GM12891 (cell line): ENCODE measurements around the gene UBE2J2.

Experiments used
- POLR2A ChIP-seq: IDR thresholded peaks from 2 replicates; pipeline ENCODE4 v1.6.1; 2011; ENCODE audit warnings: low read depth, low read length, control low read depth
- POLR2AphosphoS5 ChIP-seq: IDR thresholded peaks from 2 replicates; pipeline ENCODE4 v1.6.1; 2011; ENCODE audit warnings: low read depth, low read length, control low read depth
- SPI1 ChIP-seq: IDR thresholded peaks from 2 replicates; pipeline ENCODE4 v1.6.1; 2011; ENCODE audit warnings: low read depth, low read length, control low read depth
- TAF1 ChIP-seq: IDR thresholded peaks from 2 replicates; pipeline ENCODE4 v1.6.1; 2011; ENCODE audit warnings: low read depth, low read length, control low read depth

DNA sequence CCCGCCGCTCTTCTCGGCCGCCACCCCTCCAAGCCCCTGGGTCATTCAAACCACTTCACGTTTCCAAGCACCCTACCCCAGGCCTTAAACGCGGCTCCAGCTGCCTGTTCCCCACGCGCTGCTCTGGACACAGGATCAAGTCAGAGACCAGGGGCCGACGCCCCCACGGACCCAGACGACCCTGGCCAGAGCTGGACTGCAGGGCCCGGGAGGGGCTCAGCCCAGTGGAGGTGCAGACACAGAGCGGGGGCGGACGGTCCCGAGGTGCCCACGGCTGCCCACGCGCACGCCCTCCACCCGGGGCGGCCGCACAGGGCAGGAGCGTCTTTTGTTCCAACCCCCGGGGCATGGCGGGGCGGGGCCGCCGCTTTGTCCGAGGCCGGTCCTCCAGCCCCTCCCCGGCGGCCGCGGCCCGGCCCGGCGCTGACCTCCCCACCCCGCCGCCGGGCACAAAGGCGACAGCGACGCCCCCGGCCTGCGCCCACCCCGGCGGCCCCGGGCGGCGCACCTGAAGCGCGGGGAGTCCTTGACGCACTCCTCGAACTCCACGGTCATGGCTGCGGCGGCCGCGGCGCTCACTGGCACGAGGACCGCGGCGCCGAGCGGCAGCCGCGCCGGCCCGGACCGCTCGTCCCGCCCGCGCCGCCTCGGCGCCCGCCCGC is 33.7 kb upstream of the UBE2J2 start:
- TF ChIP-seq POLR2A (no peak), POLR2AphosphoS5 (no peak), SPI1 (no peak), TAF1 (no peak)
